Endothelial cell of umbilical vein (primary cell): Measurements from ENCODE around the gene ZDHHC11. TPM values are rescaled to one million over a fixed set of nuclear protein-coding genes. Genes with fewer than 3 reads are reported as not detected.
"Not testable (repeated sequence)": the region's sequence is repeated elsewhere in the genome, so short reads cannot be mapped to it uniquely, and the experiment has no call there.

ENCODE experiments used
- BruUV-seq: library from RNA; stranded (reverse); fragments of 400-500 nt; replicated peaks from 2 replicates; lab custom pipeline; 2021; lab: Mats Ljungman, UMichigan
- CTCF ChIA-PET: fragments of 300-600, 350-600 bp; sonication (Branson Sonifier 250); formaldehyde crosslinking; loops from one replicate; lab custom pipeline; 2021; ENCODE audit warnings: antibody characterized with exemption, inconsistent platforms; lab: Charles Lee
- POLR2A ChIA-PET: fragments of 300-600, 350-600 bp; sonication (Branson Sonifier 250); formaldehyde crosslinking; loops from one replicate; lab custom pipeline; 2021; ENCODE audit warnings: antibody characterized with exemption, inconsistent platforms; lab: Charles Lee
- DNase-seq: peaks from one replicate; pipeline ENCODE4 v3.0.0-alpha.2; 2011; ENCODE audit warnings: low read depth, low spot score
- FAIRE-seq: peaks from 2 replicates; lab custom pipeline; 2011; peaks lifted over from hg19 to GRCh38; lab: Jason Lieb, UNC
- H2AFZ ChIP-seq: 2 replicates; pipeline ENCODE4 v1.6.0; 2012; ENCODE audit warnings: low read depth, low read length, control low read depth, inconsistent platforms
- H3K27ac ChIP-seq: 2 replicates; pipeline ENCODE4 v1.5.1; 2011; ENCODE audit warnings: low read depth, mild to moderate bottlenecking, control low read depth, low read length, moderate library complexity; ENCODE audit not compliant: insufficient read depth
- H3K27me3 ChIP-seq, 2 experiments: 2 replicates each; pipeline versions ENCODE4 v1.6.0 to v1.6.1; 2011; ENCODE audit warnings: low read length in 2 of 2, mixed read lengths in 1 of 2; ENCODE audit not compliant: control insufficient read depth in 2 of 2, insufficient read depth in 2 of 2
- H3K36me3 ChIP-seq, 2 experiments: 2 replicates in 1 of 2; 3 replicates in 1 of 2; pipeline ENCODE4 v1.5.1; 2011; ENCODE audit warnings: low read length in 2 of 2, mild to moderate bottlenecking in 1 of 2, moderate library complexity in 1 of 2; ENCODE audit not compliant: control insufficient read depth in 2 of 2, insufficient read depth in 2 of 2; ENCODE audit errors: extremely low read depth in 1 of 2
- H3K4me1 ChIP-seq: 3 replicates; pipeline ENCODE4 v1.5.1; 2011; ENCODE audit warnings: mild to moderate bottlenecking, low read length; ENCODE audit not compliant: control insufficient read depth, insufficient read depth; ENCODE audit errors: extremely low read depth
- H3K4me2 ChIP-seq: 2 replicates; pipeline ENCODE4 v1.6.1; 2011; ENCODE audit warnings: low read length, control low read depth, mixed read lengths; ENCODE audit not compliant: insufficient read depth
- H3K4me3 ChIP-seq, 3 experiments: fragments of 200-600 bp in 1 of 3; sonication (generic), shearing (Covaris generic) in 1 of 3; replicated peaks in 1 of 3; 2 replicates each; pipeline ENCODE4 v1.5.1; 2011 to 2016; ENCODE audit warnings: control low read depth in 3 of 3, low read length in 3 of 3, mild to moderate bottlenecking in 2 of 3, inconsistent platforms in 1 of 3, low read depth in 1 of 3, moderate library complexity in 1 of 3; ENCODE audit not compliant: insufficient read depth in 1 of 3
- H3K79me2 ChIP-seq: 2 replicates; pipeline ENCODE4 v1.6.0; 2012; ENCODE audit warnings: low read length, inconsistent platforms; ENCODE audit not compliant: control insufficient read depth, insufficient read depth
- H3K9ac ChIP-seq: replicated peaks from 2 replicates; pipeline ENCODE3; 2011; ENCODE audit warnings: low read length, control low read depth; ENCODE audit not compliant: insufficient read depth; ENCODE audit errors: extremely low read depth
- H3K9me1 ChIP-seq: replicated peaks from 3 replicates; pipeline ENCODE4 v1.6.0; 2011; ENCODE audit warnings: mild to moderate bottlenecking, low read length; ENCODE audit not compliant: control insufficient read depth, insufficient read depth; ENCODE audit errors: extremely low read depth
- H3K9me3 ChIP-seq: replicated peaks from 2 replicates; pipeline ENCODE4 v1.5.1; 2012; ENCODE audit warnings: low read length, inconsistent platforms; ENCODE audit not compliant: control insufficient read depth, insufficient read depth
- H4K20me1 ChIP-seq: replicated peaks from 2 replicates; pipeline ENCODE3; 2011; ENCODE audit warnings: mild to moderate bottlenecking, low read length; ENCODE audit not compliant: control insufficient read depth, insufficient read depth; ENCODE audit errors: extremely low read depth
- dilution Hi-C: fragments of 300-500 bp; cut with MboI; formaldehyde crosslinking; loops from one replicate; pipeline ENCODE4 v1.15.0; 2019; ENCODE audit warnings: low sequenced_read_pairs; ENCODE audit not compliant: extremely low pct_ligation_motif_present
- intact Hi-C: fragments of 100-400 bp; cut with micrococcal nuclease; formaldehyde crosslinking; loops from one replicate; pipeline ENCODE4 v1.10.0; 2022
- polyA plus RNA-seq, 4 experiments: library from polyadenylated mRNA; depleted of rRNA in 3 of 4; stranded (reverse) in 3 of 4; unstranded in 1 of 4; fragments of >200 nt; gene quantifications; 2 replicates each; pipeline versions ENCODE4 v1.2.1 to v1.2.3, GENCODE V29; 2011 to 2012; ENCODE audit warnings: missing spikeins in 1 of 4
- total RNA-seq: library from RNA; stranded (reverse); gene quantifications from 2 replicates; pipeline ENCODE4 v1.2.3, GENCODE V29; 2021

ZDHHC11 gene
- total and polyA plus RNA-seq, 2 donors (not counting 3 experiments of a cell fraction or from before 2014, with no cell fraction given): 0.35 to 4.4 TPM

- dilution Hi-C loops, H4K20me1 ChIP-seq, H3K27me3 ChIP-seq, H3K4me3 ChIP-seq, H3K79me2 ChIP-seq, POLR2A ChIA-PET, FAIRE-seq, CTCF ChIA-PET, H3K9me1 ChIP-seq, H3K4me2 ChIP-seq, H3K36me3 ChIP-seq, DNase-seq, intact Hi-C loops, H3K4me1 ChIP-seq, H3K9ac ChIP-seq, H2AFZ ChIP-seq, BruUV-seq, H3K9me3 ChIP-seq, H3K27ac ChIP-seq: not testable (repeated sequence)
These were observed 98.2 kb downstream of the ZDHHC11 start for GRCh38 chr5:752532-753115.

- H4K20me1 ChIP-seq, H3K4me1 ChIP-seq, H2AFZ ChIP-seq, intact Hi-C loops, H3K9me1 ChIP-seq, H3K9me3 ChIP-seq, H3K79me2 ChIP-seq, H3K36me3 ChIP-seq, POLR2A ChIA-PET, H3K9ac ChIP-seq, H3K27me3 ChIP-seq, BruUV-seq, H3K4me3 ChIP-seq, CTCF ChIA-PET, H3K27ac ChIP-seq, FAIRE-seq, DNase-seq, H3K4me2 ChIP-seq, dilution Hi-C loops: not testable (repeated sequence)
These were observed 98.8 kb downstream of the ZDHHC11 start for GRCh38 chr5:751992-752391.
